Type B pancreatic cell (in vitro differentiated cells): ENCODE results near the gene C6orf47. TPM values are rescaled to one million over a fixed set of nuclear protein-coding genes. Genes with fewer than 3 reads are reported as not detected.

Experiments
- DNase-seq: peaks from one replicate; pipeline ENCODE4 v3.0.0; 2021; ENCODE audit warnings: mixed read lengths; ENCODE audit not compliant: unreplicated experiment; ENCODE audit errors: extremely low spot score
- H3K27ac Mint-ChIP-seq: 2 replicates; pipeline ENCODE4 v1.8.0; 2021; ENCODE audit warnings: mild to moderate bottlenecking, mixed read lengths
- H3K27me3 Mint-ChIP-seq: 2 replicates; pipeline ENCODE4 v1.8.0; 2021; ENCODE audit warnings: mixed read lengths
- H3K36me3 Mint-ChIP-seq: 2 replicates; pipeline ENCODE4 v1.8.0; 2021; ENCODE audit warnings: mixed read lengths
- H3K4me1 Mint-ChIP-seq: one replicate; pipeline ENCODE4 v1.8.0; 2021; ENCODE audit warnings: mixed read lengths; ENCODE audit not compliant: unreplicated experiment
- H3K4me3 Mint-ChIP-seq: 2 replicates; pipeline ENCODE4 v1.8.0; 2021; ENCODE audit warnings: mild to moderate bottlenecking, mixed read lengths
- H3K9me3 Mint-ChIP-seq: 2 replicates; pipeline ENCODE4 v1.8.0; 2021; ENCODE audit warnings: mixed read lengths
- total RNA-seq: library from RNA; stranded (reverse); gene quantifications from 2 replicates; pipeline ENCODE4 v1.2.1, GENCODE V29; 2021; ENCODE audit warnings: low replicate concordance
- TF ChIP-seq, protein P1 (sequence below): fragments of 200-600 bp; sonication (generic); conservative IDR thresholded peaks from 2 replicates; pipeline ENCODE4 v1.5.0; 2021; ENCODE audit warnings: antibody characterized with exemption, mild to moderate bottlenecking

C6orf47 gene
- total RNA-seq, 1 donor from 2014 or later, result 22.3 TPM

DNA sequence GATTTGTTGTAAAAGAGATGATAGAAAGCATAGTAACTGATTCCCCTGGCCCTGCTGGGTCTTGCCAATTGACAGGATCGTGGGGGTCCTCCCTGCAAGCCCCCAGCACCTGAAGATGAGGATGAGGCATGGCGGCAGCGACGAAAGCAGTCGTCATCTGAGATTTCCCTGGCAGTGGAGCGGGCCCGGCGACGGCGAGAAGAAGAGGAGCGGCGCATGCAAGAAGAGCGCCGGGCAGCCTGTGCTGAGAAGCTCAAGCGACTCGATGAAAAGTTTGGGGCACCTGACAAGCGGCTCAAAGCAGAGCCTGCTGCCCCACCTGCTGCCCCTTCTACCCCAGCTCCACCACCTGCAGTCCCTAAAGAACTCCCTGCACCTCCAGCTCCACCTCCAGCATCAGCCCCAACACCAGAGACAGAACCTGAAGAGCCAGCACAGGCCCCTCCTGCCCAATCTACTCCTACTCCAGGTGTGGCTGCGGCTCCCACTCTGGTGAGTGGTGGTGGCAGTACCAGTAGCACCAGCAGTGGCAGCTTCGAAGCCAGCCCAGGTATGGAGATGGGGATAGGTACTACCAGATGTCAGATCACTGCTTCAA is 32.8 kb downstream of the C6orf47 start:
- no peak overlapping the region for H3K4me3 Mint-ChIP-seq
- H3K27me3 Mint-ChIP-seq, result no peaks in the 10 kb centered on the region
- H3K36me3 Mint-ChIP-seq, result peaks cover 43% of the 10 kb centered on the region
- no peak for DNase-seq
- TF ChIP-seq, protein P1, sequence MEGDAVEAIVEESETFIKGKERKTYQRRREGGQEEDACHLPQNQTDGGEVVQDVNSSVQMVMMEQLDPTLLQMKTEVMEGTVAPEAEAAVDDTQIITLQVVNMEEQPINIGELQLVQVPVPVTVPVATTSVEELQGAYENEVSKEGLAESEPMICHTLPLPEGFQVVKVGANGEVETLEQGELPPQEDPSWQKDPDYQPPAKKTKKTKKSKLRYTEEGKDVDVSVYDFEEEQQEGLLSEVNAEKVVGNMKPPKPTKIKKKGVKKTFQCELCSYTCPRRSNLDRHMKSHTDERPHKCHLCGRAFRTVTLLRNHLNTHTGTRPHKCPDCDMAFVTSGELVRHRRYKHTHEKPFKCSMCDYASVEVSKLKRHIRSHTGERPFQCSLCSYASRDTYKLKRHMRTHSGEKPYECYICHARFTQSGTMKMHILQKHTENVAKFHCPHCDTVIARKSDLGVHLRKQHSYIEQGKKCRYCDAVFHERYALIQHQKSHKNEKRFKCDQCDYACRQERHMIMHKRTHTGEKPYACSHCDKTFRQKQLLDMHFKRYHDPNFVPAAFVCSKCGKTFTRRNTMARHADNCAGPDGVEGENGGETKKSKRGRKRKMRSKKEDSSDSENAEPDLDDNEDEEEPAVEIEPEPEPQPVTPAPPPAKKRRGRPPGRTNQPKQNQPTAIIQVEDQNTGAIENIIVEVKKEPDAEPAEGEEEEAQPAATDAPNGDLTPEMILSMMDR, result no peak
- peaks cover 10% of the 10 kb centered on the region for H3K4me1 Mint-ChIP-seq
- H3K27ac Mint-ChIP-seq, result no peak overlapping the region
- H3K9me3 Mint-ChIP-seq, result no peaks in the 10 kb centered on the region

DNA sequence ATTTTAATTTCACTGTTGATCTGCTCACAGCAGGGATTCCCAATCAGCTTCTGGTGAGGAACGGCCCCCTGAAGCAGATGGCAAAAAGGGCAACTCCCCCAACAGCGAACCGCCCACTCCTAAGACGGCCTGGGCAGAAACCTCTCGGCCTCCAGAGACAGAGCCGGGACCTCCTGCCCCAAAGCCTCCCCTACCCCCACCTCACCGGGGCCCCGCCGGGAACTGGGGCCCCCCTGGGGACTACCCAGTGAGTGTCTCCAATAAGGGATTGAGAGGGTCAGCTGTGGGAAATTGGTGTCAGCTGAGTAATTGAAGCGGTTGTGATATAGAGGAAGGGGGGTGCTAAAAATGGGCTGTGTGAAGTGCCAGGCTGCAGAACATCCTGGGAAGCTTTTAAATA is 33.6 kb downstream of the C6orf47 start:
- Mint-ChIP-seq H3K4me3 (no peak overlapping the region), H3K9me3 (no peaks in the 10 kb centered on the region), H3K27ac (no peak overlapping the region), H3K27me3 (no peaks in the 10 kb centered on the region), H3K4me1 (peaks cover 19% of the 10 kb centered on the region), H3K36me3 (peaks cover 51% of the 10 kb centered on the region)
- no peak for DNase-seq
- TF ChIP-seq, protein P1, result no peak

DNA sequence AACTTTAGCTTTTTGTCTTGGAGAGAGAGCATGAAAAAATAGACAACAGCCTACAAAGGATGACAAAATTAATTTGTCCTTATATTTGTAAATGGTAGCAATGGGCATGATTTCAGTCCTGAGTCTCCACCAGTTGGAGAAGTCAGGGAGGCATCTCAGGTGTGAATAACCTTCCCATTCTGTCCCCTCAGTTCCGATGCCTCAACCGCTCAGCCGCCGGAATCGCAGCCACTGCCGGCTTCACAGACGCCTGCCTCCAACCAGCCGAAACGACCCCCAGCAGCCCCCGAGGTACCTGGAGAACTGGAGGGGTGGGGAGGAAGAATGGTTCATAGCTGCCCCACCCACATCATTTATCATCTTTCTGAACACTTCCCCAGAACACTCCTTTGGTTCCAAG is 36.5 kb downstream of the C6orf47 start:
- Mint-ChIP-seq H3K9me3 (no peaks in the 10 kb centered on the region), H3K4me1 (peaks cover 28% of the 10 kb centered on the region), H3K4me3 (no peak overlapping the region), H3K27me3 (no peaks in the 10 kb centered on the region), H3K36me3 (peaks cover 40% of the 10 kb centered on the region), H3K27ac (no peak overlapping the region)
- TF ChIP-seq, protein P1, result no peak
- no peak for DNase-seq

DNA sequence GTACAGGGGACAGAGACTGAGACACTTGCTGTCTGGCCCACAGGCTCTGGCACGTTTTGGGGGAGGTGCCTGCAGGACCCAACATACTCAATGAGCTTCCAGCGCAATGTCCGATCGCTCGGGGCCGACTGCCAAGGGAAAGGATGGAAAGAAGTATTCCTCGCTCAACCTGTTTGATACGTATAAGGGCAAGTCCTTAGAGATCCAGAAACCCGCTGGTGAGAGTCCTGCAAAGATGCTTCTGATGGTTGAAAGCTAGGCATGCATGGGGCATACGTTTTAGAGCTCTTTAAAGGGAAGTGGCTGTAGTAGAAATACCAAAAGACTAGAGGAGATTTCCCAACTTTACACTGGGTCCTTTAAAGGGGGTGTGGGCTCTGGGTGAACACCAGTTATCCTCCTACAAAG is 37.9 kb downstream of the C6orf47 start:
- Mint-ChIP-seq H3K27ac (peak overlapping the region; percentile 89), H3K4me3 (peak overlapping the region; percentile 93), H3K36me3 (peaks cover 33% of the 10 kb centered on the region), H3K27me3 (no peaks in the 10 kb centered on the region), H3K4me1 (peaks cover 27% of the 10 kb centered on the region), H3K9me3 (no peaks in the 10 kb centered on the region)
- TF ChIP-seq, protein P1, result no peak
- no peak for DNase-seq

DNA sequence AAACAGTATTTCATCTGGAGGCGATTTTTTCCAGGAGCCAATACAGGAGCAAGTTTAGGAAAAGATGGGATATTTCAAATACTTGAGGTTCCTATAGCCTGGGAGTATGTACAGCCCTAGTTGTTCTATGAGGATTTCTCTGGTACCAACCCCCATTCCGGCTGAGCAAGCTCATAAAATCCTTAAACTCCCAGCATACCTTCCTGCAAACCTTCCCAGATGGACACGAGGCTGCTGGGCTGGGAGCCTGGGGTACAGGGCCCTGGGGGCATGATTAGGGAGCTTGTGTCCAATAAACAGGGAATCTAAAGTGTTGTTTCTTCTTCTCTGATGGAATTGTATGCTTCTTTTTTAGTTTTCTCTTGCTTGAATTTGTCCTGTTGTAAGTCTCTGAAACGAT is 38.6 kb downstream of the C6orf47 start:
- H3K4me3 Mint-ChIP-seq, result peak overlapping the region; percentile 93
- peaks cover 24% of the 10 kb centered on the region for H3K4me1 Mint-ChIP-seq
- TF ChIP-seq, protein P1, result no peak
- H3K27me3 Mint-ChIP-seq, result no peaks in the 10 kb centered on the region
- no peak for DNase-seq
- H3K27ac Mint-ChIP-seq, result peak overlapping the region; percentile 89
- H3K9me3 Mint-ChIP-seq, result no peaks in the 10 kb centered on the region
- peaks cover 26% of the 10 kb centered on the region for H3K36me3 Mint-ChIP-seq
